ENCODE measurements around the gene CPN2. TPM values are rescaled to one million over a fixed set of nuclear protein-coding genes. Genes with fewer than 3 reads are reported as not detected.

Gene CPN2
- total RNA-seq, 1 experiment from 2014 or later = 0.09 TPM

GRCh38 chr3:194333212-194333980 lies 17.7 kb downstream of the CPN2 start (continued):
- TF ChIP-seq ZNF281 (CRISPR knock-in tag; IDR thresholded peaks at IDR 0.05) (peak; percentile 86), ATF2 (CRISPR knock-in tag; IDR thresholded peaks at IDR 0.05; ENCODE audit: borderline replicate concordance, low read depth) (no peak), JAZF1 (CRISPR knock-in tag; IDR thresholded peaks at IDR 0.05) (no peak), RELA (CRISPR knock-in tag; IDR thresholded peaks at IDR 0.05; ENCODE audit: borderline replicate concordance) (no peak), SOX15 (CRISPR knock-in tag; IDR thresholded peaks at IDR 0.05) (no peak), ZNF263 (CRISPR knock-in tag; IDR thresholded peaks at IDR 0.05; ENCODE audit: low read depth) (no peak), ZNF232 (CRISPR knock-in tag; IDR thresholded peaks at IDR 0.05) (peak; percentile 64; the same call in 1 of the 2 replicates), MAX (CRISPR knock-in tag; IDR thresholded peaks at IDR 0.05) (peak; percentile 96), ZNF121 (CRISPR knock-in tag; IDR thresholded peaks at IDR 0.05) (no peak), USF2 (CRISPR knock-in tag; IDR thresholded peaks at IDR 0.05) (no peak; the same call in 1 of the 2 replicates), ZSCAN18 (CRISPR knock-in tag; IDR thresholded peaks at IDR 0.05) (no peak), HMGXB4 (CRISPR knock-in tag; IDR thresholded peaks at IDR 0.05) (peak; percentile 74), PREB (CRISPR knock-in tag; IDR thresholded peaks at IDR 0.05; ENCODE audit: borderline replicate concordance) (0 out of 2 replicates have a peak, but pooled peaks have one; percentile 84), AR (CRISPR knock-in tag; IDR thresholded peaks at IDR 0.05) (no peak), ATF1 (CRISPR knock-in tag; IDR thresholded peaks at IDR 0.05) (peak; percentile 58; the same call in 1 of the 2 replicates), E2F1 (CRISPR knock-in tag; IDR thresholded peaks at IDR 0.05) (peak; percentile 92), NFE2L1 (CRISPR knock-in tag; IDR thresholded peaks at IDR 0.05) (peak; percentile 90), ESRRA (CRISPR knock-in tag; IDR thresholded peaks at IDR 0.05; ENCODE audit: borderline replicate concordance) (peak; percentile 81; the same call in 1 of the 2 replicates), PRRX2 (CRISPR knock-in tag; IDR thresholded peaks at IDR 0.05) (no peak), NFYB (CRISPR knock-in tag; conservative IDR thresholded peaks at IDR 0.05; ENCODE audit: low read depth) (0 out of 2 replicates have a peak, but pooled peaks have one; percentile 23), ZNF317 (CRISPR knock-in tag; IDR thresholded peaks at IDR 0.05; ENCODE audit: borderline replicate concordance, low read depth) (0 out of 2 replicates have a peak, but pooled peaks have one; percentile 29), HMGA2 (CRISPR knock-in tag; IDR thresholded peaks at IDR 0.05) (no peak), FOXK1 (CRISPR knock-in tag; IDR thresholded peaks at IDR 0.05) (peak; percentile 71; the same call in 1 of the 2 replicates), NFATC4 (CRISPR knock-in tag; IDR thresholded peaks at IDR 0.05) (no peak)

Data from WTC11 (cell line).